ENCODE measurements around the gene PRPF40B.

DNA sequence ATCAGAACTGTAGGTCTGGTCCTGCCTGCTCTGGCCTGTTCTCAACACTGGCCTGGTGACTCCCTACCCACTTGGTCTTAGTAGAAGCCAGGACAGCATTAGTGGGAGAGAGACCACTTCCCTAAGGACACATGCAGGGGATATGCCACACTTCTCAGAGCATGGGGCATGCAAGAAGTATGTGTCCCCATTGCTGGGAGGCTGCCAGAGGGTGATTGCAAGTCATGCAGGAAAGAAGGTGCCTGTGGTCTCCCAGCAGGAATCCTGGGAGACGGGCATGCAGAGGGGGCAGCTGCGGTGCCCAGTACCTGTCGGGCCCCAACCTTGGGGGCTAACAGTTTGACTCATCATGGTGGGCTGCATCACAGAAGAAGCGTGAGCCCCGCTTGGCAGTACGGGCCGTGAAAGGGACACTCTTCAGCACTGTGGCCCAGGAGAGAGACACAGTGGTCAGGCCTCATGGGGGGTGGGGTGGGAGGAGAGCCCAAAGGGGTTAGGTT lies 23.0 kb downstream of the PRPF40B start:
- TF ChIP-seq RBM22 (optimal IDR thresholded peaks at IDR 0.05; ENCODE audit: low read length) (no peak), CREB1 (IDR thresholded peaks at IDR 0.05) (no peak), CREB1 (CRISPR knock-in tag; IDR thresholded peaks at IDR 0.05) (no peak), HNRNPL (IDR thresholded peaks at IDR 0.05; ENCODE audit: low read depth, low read length) (no peak), ZNF230 (CRISPR knock-in tag; IDR thresholded peaks at IDR 0.05) (no peak), MXD4 (CRISPR knock-in tag; IDR thresholded peaks at IDR 0.05) (no peak), POLR2A (IDR thresholded peaks at IDR 0.05; ENCODE audit: insufficient read depth in 1 of 2, low read depth in 2 of 2, low read length in 2 of 2) (no peak), ZNF317 (CRISPR knock-in tag; IDR thresholded peaks at IDR 0.05) (no peak)
- TF ChIP-seq, protein P1, sequence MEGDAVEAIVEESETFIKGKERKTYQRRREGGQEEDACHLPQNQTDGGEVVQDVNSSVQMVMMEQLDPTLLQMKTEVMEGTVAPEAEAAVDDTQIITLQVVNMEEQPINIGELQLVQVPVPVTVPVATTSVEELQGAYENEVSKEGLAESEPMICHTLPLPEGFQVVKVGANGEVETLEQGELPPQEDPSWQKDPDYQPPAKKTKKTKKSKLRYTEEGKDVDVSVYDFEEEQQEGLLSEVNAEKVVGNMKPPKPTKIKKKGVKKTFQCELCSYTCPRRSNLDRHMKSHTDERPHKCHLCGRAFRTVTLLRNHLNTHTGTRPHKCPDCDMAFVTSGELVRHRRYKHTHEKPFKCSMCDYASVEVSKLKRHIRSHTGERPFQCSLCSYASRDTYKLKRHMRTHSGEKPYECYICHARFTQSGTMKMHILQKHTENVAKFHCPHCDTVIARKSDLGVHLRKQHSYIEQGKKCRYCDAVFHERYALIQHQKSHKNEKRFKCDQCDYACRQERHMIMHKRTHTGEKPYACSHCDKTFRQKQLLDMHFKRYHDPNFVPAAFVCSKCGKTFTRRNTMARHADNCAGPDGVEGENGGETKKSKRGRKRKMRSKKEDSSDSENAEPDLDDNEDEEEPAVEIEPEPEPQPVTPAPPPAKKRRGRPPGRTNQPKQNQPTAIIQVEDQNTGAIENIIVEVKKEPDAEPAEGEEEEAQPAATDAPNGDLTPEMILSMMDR (CRISPR knock-in tag; IDR thresholded peaks at IDR 0.05), result no peak
- TF ChIP-seq, protein P2, sequence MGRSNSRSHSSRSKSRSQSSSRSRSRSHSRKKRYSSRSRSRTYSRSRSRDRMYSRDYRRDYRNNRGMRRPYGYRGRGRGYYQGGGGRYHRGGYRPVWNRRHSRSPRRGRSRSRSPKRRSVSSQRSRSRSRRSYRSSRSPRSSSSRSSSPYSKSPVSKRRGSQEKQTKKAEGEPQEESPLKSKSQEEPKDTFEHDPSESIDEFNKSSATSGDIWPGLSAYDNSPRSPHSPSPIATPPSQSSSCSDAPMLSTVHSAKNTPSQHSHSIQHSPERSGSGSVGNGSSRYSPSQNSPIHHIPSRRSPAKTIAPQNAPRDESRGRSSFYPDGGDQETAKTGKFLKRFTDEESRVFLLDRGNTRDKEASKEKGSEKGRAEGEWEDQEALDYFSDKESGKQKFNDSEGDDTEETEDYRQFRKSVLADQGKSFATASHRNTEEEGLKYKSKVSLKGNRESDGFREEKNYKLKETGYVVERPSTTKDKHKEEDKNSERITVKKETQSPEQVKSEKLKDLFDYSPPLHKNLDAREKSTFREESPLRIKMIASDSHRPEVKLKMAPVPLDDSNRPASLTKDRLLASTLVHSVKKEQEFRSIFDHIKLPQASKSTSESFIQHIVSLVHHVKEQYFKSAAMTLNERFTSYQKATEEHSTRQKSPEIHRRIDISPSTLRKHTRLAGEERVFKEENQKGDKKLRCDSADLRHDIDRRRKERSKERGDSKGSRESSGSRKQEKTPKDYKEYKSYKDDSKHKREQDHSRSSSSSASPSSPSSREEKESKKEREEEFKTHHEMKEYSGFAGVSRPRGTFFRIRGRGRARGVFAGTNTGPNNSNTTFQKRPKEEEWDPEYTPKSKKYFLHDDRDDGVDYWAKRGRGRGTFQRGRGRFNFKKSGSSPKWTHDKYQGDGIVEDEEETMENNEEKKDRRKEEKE (IDR thresholded peaks at IDR 0.05), result no peak
- TF ChIP-seq, protein P3, sequence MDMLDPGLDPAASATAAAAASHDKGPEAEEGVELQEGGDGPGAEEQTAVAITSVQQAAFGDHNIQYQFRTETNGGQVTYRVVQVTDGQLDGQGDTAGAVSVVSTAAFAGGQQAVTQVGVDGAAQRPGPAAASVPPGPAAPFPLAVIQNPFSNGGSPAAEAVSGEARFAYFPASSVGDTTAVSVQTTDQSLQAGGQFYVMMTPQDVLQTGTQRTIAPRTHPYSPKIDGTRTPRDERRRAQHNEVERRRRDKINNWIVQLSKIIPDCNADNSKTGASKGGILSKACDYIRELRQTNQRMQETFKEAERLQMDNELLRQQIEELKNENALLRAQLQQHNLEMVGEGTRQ (IDR thresholded peaks at IDR 0.05; ENCODE audit: low read depth, low read length), result no peak
- TF ChIP-seq, protein P3 (CRISPR knock-in tag; IDR thresholded peaks at IDR 0.05; ENCODE audit: borderline replicate concordance), result no peak

Measured in HepG2 (cell line).